ENCODE results near the gene C1orf35. TPM values are rescaled to one million over a fixed set of nuclear protein-coding genes. Genes with fewer than 3 reads are reported as not detected.
A peak's percentile ranks its signal among the peaks of the same experiment; 100 is the strongest.

Gene C1orf35
- total RNA-seq, 2 donors from 2014 or later = 9.1 to 9.7 TPM

- ATAC-seq (ENCODE audit: insufficient number of reproducible peaks, low FRiP score, low read depth) = no peak
- Histone ChIP-seq H3K4me3 (peak overlapping the region; percentile 99), H3K27me3 (replicated peaks; ENCODE audit: insufficient read depth) (no peaks in the 10 kb centered on the region), H3K9me3 (no peaks in the 10 kb centered on the region), H3K36me3 (no peaks in the 10 kb centered on the region), H3K27ac (peak overlapping the region; percentile 4 to 99), H3K4me1 (ENCODE audit: control insufficient read depth in 1 of 2, low read depth in 2 of 2) (peaks cover 59 to 74% of the 10 kb centered on the region in 2 donors)
- no peak for DNase-seq (ENCODE audit: low spot score)
- TF ChIP-seq CTCF (IDR thresholded peaks at IDR 0.05) = no peak
These were observed 18.3 kb downstream of the C1orf35 start for GRCh38 chr1:228084797-228085196.

GRCh38 chr1:228084325-228084724 is 18.8 kb downstream of the C1orf35 start:
- no peaks in the 10 kb centered on the region for H3K27me3 ChIP-seq (replicated peaks; ENCODE audit: insufficient read depth)
- no peak for ATAC-seq (ENCODE audit: insufficient number of reproducible peaks, low FRiP score, low read depth)
- H3K4me1 ChIP-seq (ENCODE audit: control insufficient read depth in 1 of 2, low read depth in 2 of 2) = peaks cover 55 to 69% of the 10 kb centered on the region in 2 donors
- H3K9me3 ChIP-seq = no peaks in the 10 kb centered on the region
- H3K36me3 ChIP-seq = no peaks in the 10 kb centered on the region
- H3K4me3 ChIP-seq = peak overlapping the region; percentile 99
- peak overlapping the region; percentile 97 to 99 for H3K27ac ChIP-seq
- TF ChIP-seq CTCF (IDR thresholded peaks at IDR 0.05) = no peak
- no peak for DNase-seq (ENCODE audit: low spot score)

- Histone ChIP-seq H3K36me3 (no peaks in the 10 kb centered on the region), H3K4me3 (peak overlapping the region; percentile 99), H3K27ac (peak overlapping the region; percentile 97 to 99), H3K9me3 (no peaks in the 10 kb centered on the region), H3K4me1 (ENCODE audit: control insufficient read depth in 1 of 2, low read depth in 2 of 2) (peaks cover 51 to 64% of the 10 kb centered on the region in 2 donors), H3K27me3 (replicated peaks; ENCODE audit: insufficient read depth) (no peaks in the 10 kb centered on the region)
- TF ChIP-seq CTCF (IDR thresholded peaks at IDR 0.05) = no peak
- ATAC-seq (ENCODE audit: insufficient number of reproducible peaks, low FRiP score, low read depth) = no peak
- no peak for DNase-seq (ENCODE audit: low spot score)
These were observed 19.2 kb downstream of the C1orf35 start for GRCh38 chr1:228083871-228084278.

GRCh38 chr1:228082918-228083870 is 19.9 kb downstream of the C1orf35 start:
- ATAC-seq (ENCODE audit: insufficient number of reproducible peaks, low FRiP score, low read depth) (peak; percentile 15), DNase-seq (ENCODE audit: low spot score) (no peak)
- H3K27me3 ChIP-seq (replicated peaks; ENCODE audit: insufficient read depth) = no peaks in the 10 kb centered on the region
- peaks cover 44 to 57% of the 10 kb centered on the region in 2 donors for H3K4me1 ChIP-seq (ENCODE audit: control insufficient read depth in 1 of 2, low read depth in 2 of 2)
- no peaks in the 10 kb centered on the region for H3K9me3 ChIP-seq
- H3K36me3 ChIP-seq = no peaks in the 10 kb centered on the region
- H3K4me3 ChIP-seq = peak overlapping the region; percentile 99
- peak overlapping the region; percentile 97 to 99 for H3K27ac ChIP-seq
- TF ChIP-seq CTCF (IDR thresholded peaks at IDR 0.05) = no peak

GRCh38 chr1:228082214-228082917 is 20.8 kb downstream of the C1orf35 start, which contains the start of gene ARF1:
Gene ARF1 (plus strand): TSS chr1:228082708. CDS start chr1:228097115, 14,407 bp downstream.
- TF ChIP-seq CTCF (IDR thresholded peaks at IDR 0.05) = peak; percentile 27
- DNase-seq (ENCODE audit: low spot score) (peak; percentile 58), ATAC-seq (ENCODE audit: insufficient number of reproducible peaks, low FRiP score, low read depth) (peak; percentile 83)
- H3K9me3 ChIP-seq = no peaks in the 10 kb centered on the region
- H3K4me3 ChIP-seq = peak within 1 kb of the TSS; percentile 99
- H3K27me3 ChIP-seq (replicated peaks; ENCODE audit: insufficient read depth) = no peaks in the 10 kb centered on the region
- no peaks in the 10 kb centered on the region for H3K36me3 ChIP-seq
- H3K27ac ChIP-seq = peak within 1 kb of the TSS; percentile 97 to 99
- H3K4me1 ChIP-seq (ENCODE audit: control insufficient read depth in 1 of 2, low read depth in 2 of 2) = peaks cover 36 to 49% of the 10 kb centered on the region in 2 donors

Data from thoracic aorta (tissue), 2 donors.